T-helper 1 cell treated with Interleukin-12 subunit alpha and Interleukin-12 subunit beta and Interleukin-4 antibody, amounts not matched to agents 30 μg/mL and 1 μg/mL, for 36 hours (primary cell): ENCODE data around the gene LHFPL6.

ENCODE experiments used
- H3K27ac Mint-ChIP-seq: one replicate; pipeline ENCODE4 v1.8.0; 2021; ENCODE audit warnings: mild to moderate bottlenecking, mixed read lengths
- H3K27me3 Mint-ChIP-seq: one replicate; pipeline ENCODE4 v1.8.0; 2021; ENCODE audit warnings: low read depth, mixed read lengths
- H3K36me3 Mint-ChIP-seq: one replicate; pipeline ENCODE4 v1.8.0; 2021; ENCODE audit warnings: low read depth, mixed read lengths
- H3K4me1 Mint-ChIP-seq: one replicate; pipeline ENCODE4 v1.8.0; 2021; ENCODE audit warnings: low read depth, mixed read lengths
- H3K4me3 Mint-ChIP-seq: one replicate; pipeline ENCODE4 v1.8.0; 2021; ENCODE audit warnings: mild to moderate bottlenecking, moderate library complexity, mixed read lengths
- H3K9me3 Mint-ChIP-seq: one replicate; pipeline ENCODE4 v1.8.0; 2021; ENCODE audit warnings: mixed read lengths

LHFPL6 gene

DNA sequence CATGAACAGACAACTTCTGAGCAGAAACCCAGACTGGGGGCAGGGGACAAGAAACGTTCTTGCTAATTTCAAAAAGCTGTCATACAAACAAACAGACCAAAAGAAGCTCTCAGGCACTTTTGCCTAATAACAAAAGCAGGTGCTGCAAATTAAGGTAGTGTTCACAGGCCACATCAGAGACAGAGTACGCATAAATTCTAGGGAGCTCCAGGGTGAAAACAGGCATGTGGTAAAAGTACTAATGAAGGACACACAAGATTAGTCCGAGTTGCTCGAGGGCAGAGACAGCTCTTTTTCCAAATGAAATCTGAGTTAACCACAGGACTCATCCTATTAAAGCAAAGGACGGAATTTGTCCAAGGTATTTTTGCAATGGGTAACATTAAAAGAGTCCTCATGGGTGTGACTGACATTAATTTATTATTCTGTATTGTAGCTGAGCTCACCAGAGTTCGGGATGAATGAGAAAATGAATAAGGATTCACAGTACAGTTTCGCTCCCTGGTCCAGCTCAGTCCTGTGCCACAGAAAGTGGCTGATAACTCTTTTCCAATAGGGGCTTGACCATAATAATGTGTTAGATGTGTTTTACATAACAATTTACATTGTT lies 197.3 kb downstream of the LHFPL6 start:
- no peak overlapping the region for H3K27ac Mint-ChIP-seq

DNA sequence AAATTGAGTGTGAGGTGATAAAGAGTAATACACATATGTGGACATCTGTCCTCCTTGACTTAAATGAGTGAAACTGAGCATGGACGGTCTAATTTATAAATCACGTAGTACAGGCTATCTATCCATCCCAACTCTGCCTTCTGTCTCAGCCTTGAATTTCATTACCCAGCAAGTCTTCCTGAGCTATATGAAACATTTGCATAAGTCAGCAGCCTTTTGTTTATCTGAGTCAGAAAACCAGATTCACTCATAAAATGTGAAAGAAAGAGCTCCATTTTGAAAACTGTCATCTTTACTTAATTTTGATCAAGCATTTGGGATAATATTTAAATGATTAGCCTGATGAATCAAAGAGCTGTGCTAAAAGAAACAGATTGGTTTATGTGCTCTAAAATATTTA lies 197.9 kb downstream of the LHFPL6 start:
- H3K27me3 Mint-ChIP-seq = no peaks in the 10 kb centered on the region
- no peaks in the 10 kb centered on the region for H3K36me3 Mint-ChIP-seq
- no peaks in the 10 kb centered on the region for H3K9me3 Mint-ChIP-seq
- H3K27ac Mint-ChIP-seq = no peak overlapping the region
- H3K4me3 Mint-ChIP-seq = no peak overlapping the region
- H3K4me1 Mint-ChIP-seq = no peaks in the 10 kb centered on the region

More for the DNA sequence above, 197.3 kb downstream of the LHFPL6 start:
- Mint-ChIP-seq H3K4me1 (no peaks in the 10 kb centered on the region), H3K4me3 (no peak overlapping the region), H3K27me3 (no peaks in the 10 kb centered on the region), H3K36me3 (no peaks in the 10 kb centered on the region), H3K9me3 (no peaks in the 10 kb centered on the region)

DNA sequence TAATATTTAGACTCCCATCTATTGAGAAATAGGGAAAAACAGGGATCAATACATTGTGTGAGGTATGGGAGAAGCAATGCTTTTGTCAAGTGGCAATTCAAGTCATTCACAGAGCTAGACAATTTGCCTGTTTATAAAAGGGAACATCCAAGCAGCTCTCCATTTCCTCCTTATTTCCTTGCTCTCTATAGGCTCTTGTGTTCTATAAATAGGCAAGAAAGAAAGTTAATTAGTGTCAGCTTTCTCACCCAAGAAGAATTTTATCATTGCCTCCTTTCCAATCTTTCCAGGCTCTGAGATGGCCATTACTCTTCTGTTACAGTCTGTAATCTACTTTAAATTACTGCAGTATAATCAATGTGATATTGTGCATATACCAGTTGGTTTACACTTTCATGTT lies 199.9 kb downstream of the LHFPL6 start:
- no peaks in the 10 kb centered on the region for H3K4me1 Mint-ChIP-seq
- H3K4me3 Mint-ChIP-seq = no peak overlapping the region
- no peaks in the 10 kb centered on the region for H3K36me3 Mint-ChIP-seq
- H3K27me3 Mint-ChIP-seq = no peaks in the 10 kb centered on the region
- no peak overlapping the region for H3K27ac Mint-ChIP-seq
- H3K9me3 Mint-ChIP-seq = no peaks in the 10 kb centered on the region

DNA sequence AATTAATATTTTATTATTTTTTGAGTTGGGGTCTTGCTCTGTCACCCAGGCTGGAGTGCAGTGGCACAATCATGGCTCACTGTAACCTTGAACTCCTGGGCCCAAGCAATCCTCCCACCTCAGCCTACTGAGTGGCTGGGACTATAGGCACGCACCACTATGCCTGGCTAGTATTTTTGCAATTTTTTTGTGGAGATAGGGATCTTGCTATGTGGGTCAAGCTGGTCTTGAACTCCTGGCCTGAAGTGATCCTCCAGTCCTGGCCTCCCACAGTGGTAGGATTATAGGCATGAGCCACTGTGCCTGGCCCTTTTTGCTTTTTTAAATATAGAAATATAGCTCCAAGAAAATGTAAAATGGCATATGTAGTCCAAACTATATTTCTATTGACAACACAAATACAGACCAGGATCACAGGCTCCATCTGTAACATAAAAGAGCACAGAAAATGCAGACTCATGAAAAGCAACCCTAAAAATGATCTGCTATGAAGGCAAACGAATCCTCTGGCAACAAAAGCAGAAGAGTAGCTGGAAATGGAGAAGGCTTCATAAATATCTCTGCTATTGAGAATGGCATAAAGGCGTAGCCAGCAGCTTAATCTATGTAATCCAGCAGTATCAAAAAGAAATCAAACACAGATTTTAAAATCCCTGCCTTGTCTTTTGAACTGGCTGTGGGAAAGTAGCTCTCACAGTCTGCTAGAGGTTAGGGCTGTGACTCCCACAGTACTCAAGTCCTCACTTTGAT lies 200.6 kb downstream of the LHFPL6 start:
- no peak overlapping the region for H3K4me3 Mint-ChIP-seq
- H3K4me1 Mint-ChIP-seq = no peaks in the 10 kb centered on the region
- no peaks in the 10 kb centered on the region for H3K27me3 Mint-ChIP-seq
- no peaks in the 10 kb centered on the region for H3K9me3 Mint-ChIP-seq
- no peak overlapping the region for H3K27ac Mint-ChIP-seq
- no peaks in the 10 kb centered on the region for H3K36me3 Mint-ChIP-seq

GRCh38 chr13:39401756-39402155 lies 201.2 kb downstream of the LHFPL6 start:
- Mint-ChIP-seq H3K4me3 (no peak overlapping the region), H3K36me3 (no peaks in the 10 kb centered on the region), H3K9me3 (no peaks in the 10 kb centered on the region), H3K27me3 (no peaks in the 10 kb centered on the region), H3K4me1 (no peaks in the 10 kb centered on the region), H3K27ac (no peak overlapping the region)

DNA sequence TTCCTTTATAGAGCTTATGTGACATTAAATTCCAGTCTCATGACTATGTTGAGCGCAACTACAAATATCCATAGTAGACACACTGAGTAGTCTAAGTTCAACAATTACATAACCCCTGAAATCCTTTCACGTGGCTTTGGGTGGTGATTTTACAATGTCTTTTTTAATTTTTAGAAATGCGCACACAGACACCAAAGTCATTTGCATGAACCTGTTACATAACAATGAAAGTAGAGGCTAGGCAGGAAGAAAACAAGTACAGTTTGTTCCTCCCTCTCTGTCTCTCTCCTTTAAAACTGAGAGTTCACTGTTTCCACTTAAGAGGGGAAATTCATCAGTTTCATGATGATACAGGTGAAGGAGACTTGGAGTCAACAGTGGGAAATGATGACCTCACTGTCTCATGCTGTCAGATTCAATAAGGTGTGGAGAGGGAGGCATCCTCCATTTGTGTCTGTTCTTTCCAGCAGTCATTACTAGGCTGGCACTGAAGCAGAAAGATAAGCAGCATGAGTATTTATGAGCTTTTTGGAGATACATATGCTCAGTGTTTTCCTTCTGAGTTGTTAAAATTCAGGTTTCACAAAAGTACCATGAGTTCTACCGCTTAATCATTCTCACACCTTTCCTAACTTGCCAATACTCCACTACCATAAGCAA lies 201.8 kb downstream of the LHFPL6 start:
- H3K4me3 Mint-ChIP-seq = no peak overlapping the region

DNA sequence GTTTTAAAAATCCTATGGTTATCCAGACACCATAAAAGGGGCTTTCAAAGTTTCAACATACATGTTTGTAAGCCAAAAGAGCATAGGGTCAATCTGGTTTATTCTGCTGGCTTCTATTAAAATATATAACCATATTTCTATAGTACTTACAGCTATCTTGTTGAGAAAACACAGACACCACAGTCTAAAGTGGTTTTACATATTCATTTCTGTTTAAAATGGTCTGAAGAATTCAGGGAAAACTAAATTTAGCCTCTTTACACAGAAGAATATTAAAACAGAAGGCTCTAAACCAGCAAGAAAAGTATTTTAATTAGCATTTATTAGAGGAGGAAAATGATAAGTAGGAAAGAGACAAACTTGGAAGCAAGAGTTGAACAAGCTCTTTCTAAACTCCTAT lies 203.9 kb downstream of the LHFPL6 start:
- no peaks in the 10 kb centered on the region for H3K27me3 Mint-ChIP-seq
- H3K9me3 Mint-ChIP-seq = no peaks in the 10 kb centered on the region
- H3K27ac Mint-ChIP-seq = no peak overlapping the region
- H3K4me1 Mint-ChIP-seq = no peaks in the 10 kb centered on the region
- no peaks in the 10 kb centered on the region for H3K36me3 Mint-ChIP-seq
- H3K4me3 Mint-ChIP-seq = no peak overlapping the region

More for the DNA sequence above, 201.8 kb downstream of the LHFPL6 start:
- Mint-ChIP-seq H3K4me1 (no peaks in the 10 kb centered on the region), H3K27me3 (no peaks in the 10 kb centered on the region), H3K9me3 (no peaks in the 10 kb centered on the region), H3K36me3 (no peaks in the 10 kb centered on the region), H3K27ac (no peak overlapping the region)

DNA sequence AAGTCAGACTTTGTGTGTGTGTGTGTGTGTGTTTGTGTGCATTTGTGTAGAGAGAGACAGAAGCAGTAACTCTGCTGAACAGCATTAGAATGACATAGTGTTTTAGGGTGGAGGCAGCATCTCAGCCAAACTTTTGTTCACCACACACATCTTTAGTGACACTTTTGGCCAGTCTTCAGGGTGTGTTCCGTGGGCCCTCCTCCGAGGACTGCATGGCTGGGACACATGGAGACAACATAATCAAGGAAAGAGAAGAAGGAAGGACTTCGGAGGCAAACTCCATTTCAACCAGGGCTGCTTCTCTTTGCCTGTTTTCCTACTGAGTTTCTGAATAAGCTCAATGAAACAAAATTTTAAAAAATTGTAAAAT lies 205.1 kb downstream of the LHFPL6 start:
- Mint-ChIP-seq H3K27ac (no peak overlapping the region), H3K27me3 (no peaks in the 10 kb centered on the region), H3K4me3 (no peak overlapping the region), H3K4me1 (no peaks in the 10 kb centered on the region), H3K9me3 (no peaks in the 10 kb centered on the region), H3K36me3 (no peaks in the 10 kb centered on the region)

GRCh38 chr13:39397226-39397895 lies 205.6 kb downstream of the LHFPL6 start:
- no peak overlapping the region for H3K27ac Mint-ChIP-seq
- no peak overlapping the region for H3K4me3 Mint-ChIP-seq
- H3K27me3 Mint-ChIP-seq = no peaks in the 10 kb centered on the region
- H3K36me3 Mint-ChIP-seq = no peaks in the 10 kb centered on the region
- no peaks in the 10 kb centered on the region for H3K4me1 Mint-ChIP-seq
- H3K9me3 Mint-ChIP-seq = no peaks in the 10 kb centered on the region

DNA sequence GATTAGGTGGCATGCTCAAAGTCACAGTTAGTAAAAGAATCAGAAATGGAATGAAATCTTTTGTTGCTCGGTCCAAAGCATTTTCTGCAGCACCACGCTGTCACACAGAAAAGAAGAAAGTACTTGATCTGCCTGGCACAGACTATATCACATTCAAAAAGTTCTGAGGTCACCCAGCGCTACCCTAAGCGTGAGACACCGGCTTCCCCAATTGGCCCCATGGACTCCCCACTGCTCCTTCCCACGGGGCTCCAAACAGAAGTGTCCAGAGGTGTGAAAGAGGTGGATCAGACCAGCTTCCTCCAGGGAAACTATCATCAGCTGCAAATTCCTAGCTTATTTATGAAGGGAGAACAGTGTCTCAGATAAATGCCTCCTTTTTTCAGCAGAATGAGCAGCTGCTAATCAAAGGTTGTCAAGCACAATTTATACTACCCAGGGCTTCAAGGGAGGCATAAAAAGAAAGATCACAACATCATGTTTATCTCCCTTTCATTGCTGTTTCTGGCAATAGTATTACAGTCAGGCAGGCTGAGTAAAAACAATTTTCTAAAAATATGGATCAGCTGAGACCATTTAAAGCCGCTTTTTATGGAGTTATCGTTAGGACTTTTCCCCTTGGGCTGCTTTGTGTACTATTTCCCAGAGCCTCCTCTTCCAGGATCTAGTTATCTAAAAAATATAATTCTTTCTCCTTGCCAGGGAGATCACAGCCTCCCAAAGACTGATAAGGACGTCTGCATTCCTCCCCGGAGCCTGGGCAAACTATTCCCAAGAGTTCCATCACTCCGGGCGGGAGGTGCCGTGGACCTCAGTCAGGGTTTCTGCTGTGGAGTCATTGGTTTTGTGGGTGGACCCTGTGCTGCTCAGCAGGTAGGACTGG lies 208.0 kb downstream of the LHFPL6 start:
- Mint-ChIP-seq H3K27ac (no peak overlapping the region), H3K27me3 (no peaks in the 10 kb centered on the region), H3K4me1 (no peaks in the 10 kb centered on the region), H3K4me3 (no peak overlapping the region), H3K36me3 (no peaks in the 10 kb centered on the region), H3K9me3 (no peaks in the 10 kb centered on the region)

- no peak overlapping the region for H3K4me3 Mint-ChIP-seq
- no peaks in the 10 kb centered on the region for H3K9me3 Mint-ChIP-seq
- H3K27me3 Mint-ChIP-seq = no peaks in the 10 kb centered on the region
- H3K27ac Mint-ChIP-seq = no peak overlapping the region
- H3K4me1 Mint-ChIP-seq = no peaks in the 10 kb centered on the region
- H3K36me3 Mint-ChIP-seq = no peaks in the 10 kb centered on the region
Measured at GRCh38 chr13:39391761-39392160, 211.2 kb downstream of the LHFPL6 start.

DNA sequence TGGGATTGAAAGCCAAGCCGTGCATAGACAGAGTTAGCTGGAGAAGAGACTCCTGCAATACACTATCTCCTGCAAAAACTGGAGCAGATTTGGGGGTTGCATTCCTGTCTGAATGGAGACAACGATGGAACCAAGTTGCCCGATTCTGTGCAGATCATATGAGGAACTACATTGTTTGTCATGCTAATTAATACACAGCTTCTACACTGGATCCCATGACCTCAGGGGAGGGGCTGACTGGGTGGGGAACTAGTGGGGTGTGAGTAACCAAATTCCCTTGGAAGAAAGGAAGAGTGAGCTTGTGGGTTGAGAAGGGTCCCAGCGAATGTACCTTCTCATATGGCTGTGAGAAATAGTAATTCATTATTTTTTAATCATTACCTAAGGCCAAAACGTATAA lies 214.0 kb downstream of the LHFPL6 start:
- no peak overlapping the region for H3K4me3 Mint-ChIP-seq
- H3K27me3 Mint-ChIP-seq = no peaks in the 10 kb centered on the region
- no peak overlapping the region for H3K27ac Mint-ChIP-seq
- H3K4me1 Mint-ChIP-seq = no peaks in the 10 kb centered on the region
- H3K36me3 Mint-ChIP-seq = no peaks in the 10 kb centered on the region
- no peaks in the 10 kb centered on the region for H3K9me3 Mint-ChIP-seq

GRCh38 chr13:39385621-39386231 lies 217.3 kb downstream of the LHFPL6 start:
- Mint-ChIP-seq H3K27me3 (no peaks in the 10 kb centered on the region), H3K4me1 (no peaks in the 10 kb centered on the region), H3K9me3 (no peaks in the 10 kb centered on the region), H3K27ac (no peak overlapping the region), H3K4me3 (no peak overlapping the region), H3K36me3 (no peaks in the 10 kb centered on the region)

DNA sequence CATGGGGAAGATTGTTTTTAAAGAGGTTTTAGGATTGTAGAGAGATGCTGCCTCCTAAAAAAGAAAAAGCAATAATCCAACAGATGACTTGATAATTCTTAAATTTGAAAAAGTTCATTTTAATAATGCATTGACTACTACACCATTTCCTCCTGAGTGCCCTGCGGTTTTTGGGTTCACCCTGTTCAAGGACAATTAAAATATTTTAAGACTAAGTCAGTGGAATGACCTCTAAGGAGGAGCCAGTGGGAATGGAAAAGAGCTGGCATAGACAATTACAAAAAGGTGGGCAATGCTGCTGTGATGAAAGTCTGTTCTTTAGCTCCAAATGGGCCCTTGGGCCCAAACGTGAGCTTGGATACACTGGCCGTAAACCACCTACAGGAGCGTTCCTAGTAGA lies 217.8 kb downstream of the LHFPL6 start:
- no peaks in the 10 kb centered on the region for H3K9me3 Mint-ChIP-seq

More for the DNA sequence above, 217.8 kb downstream of the LHFPL6 start:
- Mint-ChIP-seq H3K36me3 (no peaks in the 10 kb centered on the region), H3K4me1 (no peaks in the 10 kb centered on the region), H3K4me3 (no peak overlapping the region), H3K27me3 (no peaks in the 10 kb centered on the region), H3K27ac (no peak overlapping the region)
